ENCODE measurements around the gene MAP2. TPM values are rescaled to one million over a fixed set of nuclear protein-coding genes. Genes with fewer than 3 reads are reported as not detected.

MAP2 gene
- total RNA-seq, 1 experiment from 2014 or later = 7.6 TPM

DNA sequence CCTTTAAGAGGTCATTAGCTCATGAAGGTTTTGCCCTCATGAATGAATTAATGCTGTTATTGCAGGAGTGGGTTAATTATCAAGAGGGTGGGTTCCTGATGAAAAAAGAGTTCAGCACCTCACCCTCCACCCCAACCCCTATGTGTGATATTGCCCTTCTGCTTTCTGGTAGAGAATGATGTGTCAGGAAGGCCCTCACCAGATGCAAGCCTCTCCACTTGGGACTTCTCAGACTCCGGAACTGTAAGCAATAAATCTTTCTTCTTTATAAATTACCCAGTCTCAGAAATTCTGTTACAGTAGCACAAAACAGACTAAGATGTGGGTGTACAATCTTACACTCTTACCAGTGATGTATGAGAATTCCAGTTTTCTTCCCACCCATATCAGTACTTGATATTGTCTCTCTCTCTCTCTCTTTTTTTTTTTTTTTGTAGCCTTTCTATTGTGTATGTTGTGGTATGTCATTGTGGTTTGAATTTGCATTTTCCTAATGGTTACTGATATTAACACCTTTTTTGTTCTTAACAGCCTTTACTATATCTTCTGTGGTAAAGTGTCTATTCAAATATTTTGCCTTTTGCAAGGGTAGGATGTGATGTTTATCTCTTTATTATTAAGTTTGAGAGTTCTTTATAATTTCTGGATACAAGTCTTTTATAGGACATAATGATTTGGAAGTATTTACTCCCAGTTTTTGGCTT, 10.4 kb upstream of the MAP2 start (continued):
- TF ChIP-seq, protein P1, sequence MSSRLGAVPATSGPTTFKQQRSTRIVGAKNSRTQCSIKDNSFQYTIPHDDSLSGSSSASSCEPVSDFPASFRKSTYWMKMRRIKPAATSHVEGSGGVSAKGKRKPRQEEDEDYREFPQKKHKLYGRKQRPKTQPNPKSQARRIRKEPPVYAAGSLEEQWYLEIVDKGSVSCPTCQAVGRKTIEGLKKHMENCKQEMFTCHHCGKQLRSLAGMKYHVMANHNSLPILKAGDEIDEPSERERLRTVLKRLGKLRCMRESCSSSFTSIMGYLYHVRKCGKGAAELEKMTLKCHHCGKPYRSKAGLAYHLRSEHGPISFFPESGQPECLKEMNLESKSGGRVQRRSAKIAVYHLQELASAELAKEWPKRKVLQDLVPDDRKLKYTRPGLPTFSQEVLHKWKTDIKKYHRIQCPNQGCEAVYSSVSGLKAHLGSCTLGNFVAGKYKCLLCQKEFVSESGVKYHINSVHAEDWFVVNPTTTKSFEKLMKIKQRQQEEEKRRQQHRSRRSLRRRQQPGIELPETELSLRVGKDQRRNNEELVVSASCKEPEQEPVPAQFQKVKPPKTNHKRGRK (CRISPR knock-in tag; IDR thresholded peaks at IDR 0.05; ENCODE audit: borderline replicate concordance) = no peak
- TF ChIP-seq ETV6 (CRISPR knock-in tag; IDR thresholded peaks at IDR 0.05) = no peak
- TF ChIP-seq, protein P2, sequence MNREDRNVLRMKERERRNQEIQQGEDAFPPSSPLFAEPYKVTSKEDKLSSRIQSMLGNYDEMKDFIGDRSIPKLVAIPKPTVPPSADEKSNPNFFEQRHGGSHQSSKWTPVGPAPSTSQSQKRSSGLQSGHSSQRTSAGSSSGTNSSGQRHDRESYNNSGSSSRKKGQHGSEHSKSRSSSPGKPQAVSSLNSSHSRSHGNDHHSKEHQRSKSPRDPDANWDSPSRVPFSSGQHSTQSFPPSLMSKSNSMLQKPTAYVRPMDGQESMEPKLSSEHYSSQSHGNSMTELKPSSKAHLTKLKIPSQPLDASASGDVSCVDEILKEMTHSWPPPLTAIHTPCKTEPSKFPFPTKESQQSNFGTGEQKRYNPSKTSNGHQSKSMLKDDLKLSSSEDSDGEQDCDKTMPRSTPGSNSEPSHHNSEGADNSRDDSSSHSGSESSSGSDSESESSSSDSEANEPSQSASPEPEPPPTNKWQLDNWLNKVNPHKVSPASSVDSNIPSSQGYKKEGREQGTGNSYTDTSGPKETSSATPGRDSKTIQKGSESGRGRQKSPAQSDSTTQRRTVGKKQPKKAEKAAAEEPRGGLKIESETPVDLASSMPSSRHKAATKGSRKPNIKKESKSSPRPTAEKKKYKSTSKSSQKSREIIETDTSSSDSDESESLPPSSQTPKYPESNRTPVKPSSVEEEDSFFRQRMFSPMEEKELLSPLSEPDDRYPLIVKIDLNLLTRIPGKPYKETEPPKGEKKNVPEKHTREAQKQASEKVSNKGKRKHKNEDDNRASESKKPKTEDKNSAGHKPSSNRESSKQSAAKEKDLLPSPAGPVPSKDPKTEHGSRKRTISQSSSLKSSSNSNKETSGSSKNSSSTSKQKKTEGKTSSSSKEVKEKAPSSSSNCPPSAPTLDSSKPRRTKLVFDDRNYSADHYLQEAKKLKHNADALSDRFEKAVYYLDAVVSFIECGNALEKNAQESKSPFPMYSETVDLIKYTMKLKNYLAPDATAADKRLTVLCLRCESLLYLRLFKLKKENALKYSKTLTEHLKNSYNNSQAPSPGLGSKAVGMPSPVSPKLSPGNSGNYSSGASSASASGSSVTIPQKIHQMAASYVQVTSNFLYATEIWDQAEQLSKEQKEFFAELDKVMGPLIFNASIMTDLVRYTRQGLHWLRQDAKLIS (CRISPR knock-in tag; IDR thresholded peaks at IDR 0.05; ENCODE audit: borderline replicate concordance) = no peak
- no peak for TF ChIP-seq ZNF232 (CRISPR knock-in tag; IDR thresholded peaks at IDR 0.05)
- no peak for TF ChIP-seq ZNF121 (CRISPR knock-in tag; IDR thresholded peaks at IDR 0.05)

DNA sequence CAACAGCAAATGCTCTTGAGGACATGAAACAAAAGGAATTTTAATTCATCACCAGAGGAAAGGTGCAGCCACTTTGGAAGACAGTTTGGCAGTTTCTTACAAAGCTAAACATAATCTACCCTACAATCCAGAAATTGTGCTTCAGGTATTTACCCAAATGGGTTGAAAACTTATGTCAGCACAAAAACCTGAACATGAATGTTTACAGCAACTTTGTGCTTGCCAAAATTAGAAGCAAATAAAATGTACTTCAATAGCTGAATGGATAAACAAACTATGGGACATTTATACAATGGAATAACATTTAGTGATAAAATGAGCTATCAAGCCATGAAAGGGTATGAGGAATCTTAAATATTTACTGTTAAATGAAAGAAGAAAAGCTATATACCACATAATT, 6.9 kb upstream of the MAP2 start:
- H3K27ac Mint-ChIP-seq = no peak overlapping the region
- H3K4me1 Mint-ChIP-seq = no peaks in the 10 kb centered on the region
- ChIA-PET CTCF (no interaction called here), POLR2A (no interaction called here)
- H3K4me3 Mint-ChIP-seq = no peak overlapping the region
- peaks cover 10% of the 10 kb centered on the region for H3K27me3 Mint-ChIP-seq (ENCODE audit: low read depth)
- peaks cover 25% of the 10 kb centered on the region for H3K9me3 Mint-ChIP-seq
- TF ChIP-seq, protein P3, sequence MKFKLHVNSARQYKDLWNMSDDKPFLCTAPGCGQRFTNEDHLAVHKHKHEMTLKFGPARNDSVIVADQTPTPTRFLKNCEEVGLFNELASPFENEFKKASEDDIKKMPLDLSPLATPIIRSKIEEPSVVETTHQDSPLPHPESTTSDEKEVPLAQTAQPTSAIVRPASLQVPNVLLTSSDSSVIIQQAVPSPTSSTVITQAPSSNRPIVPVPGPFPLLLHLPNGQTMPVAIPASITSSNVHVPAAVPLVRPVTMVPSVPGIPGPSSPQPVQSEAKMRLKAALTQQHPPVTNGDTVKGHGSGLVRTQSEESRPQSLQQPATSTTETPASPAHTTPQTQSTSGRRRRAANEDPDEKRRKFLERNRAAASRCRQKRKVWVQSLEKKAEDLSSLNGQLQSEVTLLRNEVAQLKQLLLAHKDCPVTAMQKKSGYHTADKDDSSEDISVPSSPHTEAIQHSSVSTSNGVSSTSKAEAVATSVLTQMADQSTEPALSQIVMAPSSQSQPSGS (CRISPR knock-in tag; IDR thresholded peaks at IDR 0.05; ENCODE audit: borderline replicate concordance, low read depth) = no peak
- no peak for TF ChIP-seq NFATC4 (CRISPR knock-in tag; IDR thresholded peaks at IDR 0.05)
- no peak for TF ChIP-seq SMAD3 (CRISPR knock-in tag; IDR thresholded peaks at IDR 0.05; ENCODE audit: borderline replicate concordance)
- TF ChIP-seq, protein P4, sequence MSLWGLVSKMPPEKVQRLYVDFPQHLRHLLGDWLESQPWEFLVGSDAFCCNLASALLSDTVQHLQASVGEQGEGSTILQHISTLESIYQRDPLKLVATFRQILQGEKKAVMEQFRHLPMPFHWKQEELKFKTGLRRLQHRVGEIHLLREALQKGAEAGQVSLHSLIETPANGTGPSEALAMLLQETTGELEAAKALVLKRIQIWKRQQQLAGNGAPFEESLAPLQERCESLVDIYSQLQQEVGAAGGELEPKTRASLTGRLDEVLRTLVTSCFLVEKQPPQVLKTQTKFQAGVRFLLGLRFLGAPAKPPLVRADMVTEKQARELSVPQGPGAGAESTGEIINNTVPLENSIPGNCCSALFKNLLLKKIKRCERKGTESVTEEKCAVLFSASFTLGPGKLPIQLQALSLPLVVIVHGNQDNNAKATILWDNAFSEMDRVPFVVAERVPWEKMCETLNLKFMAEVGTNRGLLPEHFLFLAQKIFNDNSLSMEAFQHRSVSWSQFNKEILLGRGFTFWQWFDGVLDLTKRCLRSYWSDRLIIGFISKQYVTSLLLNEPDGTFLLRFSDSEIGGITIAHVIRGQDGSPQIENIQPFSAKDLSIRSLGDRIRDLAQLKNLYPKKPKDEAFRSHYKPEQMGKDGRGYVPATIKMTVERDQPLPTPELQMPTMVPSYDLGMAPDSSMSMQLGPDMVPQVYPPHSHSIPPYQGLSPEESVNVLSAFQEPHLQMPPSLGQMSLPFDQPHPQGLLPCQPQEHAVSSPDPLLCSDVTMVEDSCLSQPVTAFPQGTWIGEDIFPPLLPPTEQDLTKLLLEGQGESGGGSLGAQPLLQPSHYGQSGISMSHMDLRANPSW (CRISPR knock-in tag; conservative IDR thresholded peaks at IDR 0.05; ENCODE audit: low read depth) = no peak
- no peak for TF ChIP-seq GRHL2 (CRISPR knock-in tag; IDR thresholded peaks at IDR 0.05; ENCODE audit: insufficient replicate concordance, severe bottlenecking)
- TF ChIP-seq, protein P5, sequence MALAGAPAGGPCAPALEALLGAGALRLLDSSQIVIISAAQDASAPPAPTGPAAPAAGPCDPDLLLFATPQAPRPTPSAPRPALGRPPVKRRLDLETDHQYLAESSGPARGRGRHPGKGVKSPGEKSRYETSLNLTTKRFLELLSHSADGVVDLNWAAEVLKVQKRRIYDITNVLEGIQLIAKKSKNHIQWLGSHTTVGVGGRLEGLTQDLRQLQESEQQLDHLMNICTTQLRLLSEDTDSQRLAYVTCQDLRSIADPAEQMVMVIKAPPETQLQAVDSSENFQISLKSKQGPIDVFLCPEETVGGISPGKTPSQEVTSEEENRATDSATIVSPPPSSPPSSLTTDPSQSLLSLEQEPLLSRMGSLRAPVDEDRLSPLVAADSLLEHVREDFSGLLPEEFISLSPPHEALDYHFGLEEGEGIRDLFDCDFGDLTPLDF (CRISPR knock-in tag; IDR thresholded peaks at IDR 0.05) = no peak
- no peak for TF ChIP-seq ZNF317 (CRISPR knock-in tag; IDR thresholded peaks at IDR 0.05; ENCODE audit: borderline replicate concordance, low read depth)
- TF ChIP-seq, protein P6, sequence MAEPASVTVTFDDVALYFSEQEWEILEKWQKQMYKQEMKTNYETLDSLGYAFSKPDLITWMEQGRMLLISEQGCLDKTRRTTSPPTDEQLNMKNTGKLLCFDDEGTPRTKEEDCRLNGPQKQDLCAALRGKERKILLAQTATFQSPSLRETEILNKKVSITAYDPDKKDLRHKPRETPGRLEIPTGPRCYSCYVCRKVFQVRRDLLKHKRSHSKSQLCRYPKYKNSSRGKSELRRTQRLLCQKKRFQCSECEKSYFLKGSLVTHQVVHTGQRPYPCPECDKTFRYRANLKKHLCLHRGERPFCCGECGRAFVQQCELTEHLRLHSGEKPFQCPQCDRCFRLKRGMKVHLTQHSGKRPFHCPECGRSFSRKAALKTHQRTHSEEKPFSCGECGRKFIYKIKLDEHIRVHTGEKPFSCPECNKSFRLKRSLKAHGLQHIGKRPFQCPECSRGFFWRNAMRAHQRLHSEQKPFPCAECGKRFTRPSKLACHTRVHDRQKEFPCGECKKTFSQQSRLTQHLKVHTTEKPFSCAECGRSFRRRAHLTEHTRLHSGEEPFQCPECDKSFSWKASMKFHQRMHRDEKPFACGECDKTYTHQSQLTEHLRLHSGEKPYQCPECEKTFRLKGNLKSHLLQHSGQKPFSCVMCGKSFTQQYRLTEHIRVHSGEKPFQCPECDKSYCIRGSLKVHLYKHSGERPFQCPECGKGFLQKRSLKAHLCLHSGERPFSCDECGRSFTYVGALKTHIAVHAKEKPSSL (CRISPR knock-in tag; conservative IDR thresholded peaks at IDR 0.05) = no peak
- TF ChIP-seq, protein P7, sequence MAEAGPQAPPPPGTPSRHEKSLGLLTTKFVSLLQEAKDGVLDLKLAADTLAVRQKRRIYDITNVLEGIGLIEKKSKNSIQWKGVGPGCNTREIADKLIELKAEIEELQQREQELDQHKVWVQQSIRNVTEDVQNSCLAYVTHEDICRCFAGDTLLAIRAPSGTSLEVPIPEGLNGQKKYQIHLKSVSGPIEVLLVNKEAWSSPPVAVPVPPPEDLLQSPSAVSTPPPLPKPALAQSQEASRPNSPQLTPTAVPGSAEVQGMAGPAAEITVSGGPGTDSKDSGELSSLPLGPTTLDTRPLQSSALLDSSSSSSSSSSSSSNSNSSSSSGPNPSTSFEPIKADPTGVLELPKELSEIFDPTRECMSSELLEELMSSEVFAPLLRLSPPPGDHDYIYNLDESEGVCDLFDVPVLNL (CRISPR knock-in tag; IDR thresholded peaks at IDR 0.05; ENCODE audit: borderline replicate concordance, low read depth) = no peak
- TF ChIP-seq ZNF416 (CRISPR knock-in tag; IDR thresholded peaks at IDR 0.05) = no peak
- no peak for TF ChIP-seq JAZF1 (CRISPR knock-in tag; IDR thresholded peaks at IDR 0.05)
- TF ChIP-seq EMX1 (CRISPR knock-in tag; IDR thresholded peaks at IDR 0.05) = no peak
- no peak for TF ChIP-seq RORB (CRISPR knock-in tag; IDR thresholded peaks at IDR 0.05)
- TF ChIP-seq, protein P8, sequence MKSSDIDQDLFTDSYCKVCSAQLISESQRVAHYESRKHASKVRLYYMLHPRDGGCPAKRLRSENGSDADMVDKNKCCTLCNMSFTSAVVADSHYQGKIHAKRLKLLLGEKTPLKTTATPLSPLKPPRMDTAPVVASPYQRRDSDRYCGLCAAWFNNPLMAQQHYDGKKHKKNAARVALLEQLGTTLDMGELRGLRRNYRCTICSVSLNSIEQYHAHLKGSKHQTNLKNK (CRISPR knock-in tag; IDR thresholded peaks at IDR 0.05) = no peak
- H3K36me3 Mint-ChIP-seq = peaks cover 13% of the 10 kb centered on the region
- no peak for ATAC-seq
- DNase-seq (ENCODE audit: low spot score) = no peak
